ENCODE data around the gene RBX1.
A peak's percentile ranks its signal among the peaks of the same experiment; 100 is the strongest.

The RBX1 gene

GRCh38 chr22:41021613-41022454 is 70.7 kb downstream of the RBX1 start:
- Histone ChIP-seq H3K4me1 (ENCODE audit: control extremely low read depth in 1 of 4, control insufficient read depth in 4 of 4, insufficient read depth in 4 of 4, low read length in 3 of 4) (peaks cover 0 to 22% (median 17%) of the 10 kb centered on the region in 4 experiments), H3K36me3 (ENCODE audit: control insufficient read depth in 4 of 4, insufficient read depth in 4 of 4, low read length in 3 of 4) (no peaks in the 10 kb centered on the region), H3K9me3 (ENCODE audit: control extremely low read depth in 1 of 5, control insufficient read depth in 4 of 5, insufficient read depth in 2 of 5, low read depth in 1 of 5, low read length in 4 of 5) (no peaks in the 10 kb centered on the region), H3K27me3 (replicated peaks in 2 of 5; ENCODE audit: control insufficient read depth in 4 of 5, insufficient read depth in 5 of 5, low read length in 4 of 5) (no peaks in the 10 kb centered on the region), H3K27ac (ENCODE audit: insufficient read depth in 1 of 2, low read depth in 1 of 2, low read length in 2 of 2, poor library complexity in 1 of 2, severe bottlenecking in 2 of 2) (peak overlapping the region; percentile 25 to 64), H3K4me3 (ENCODE audit: control insufficient read depth in 1 of 7, extremely low read depth in 1 of 7, insufficient read depth in 4 of 7, low read depth in 2 of 7, low read length in 6 of 7) (peak overlapping the region; percentile 48 to 80 (median 61))
- CTCF ChIA-PET: no interaction called here
- POLR2A ChIA-PET: interaction anchor here (0.6 to 2.3 kb wide), 9 partner anchors 16 to 951 kb away, joined by 3 to 17 read pairs (median 3); partner anchors contain the start of genes EP300 and RBX1
- 0% methylated on average over 72 of the region's 85 CpGs for WGBS (ENCODE audit: insufficient coverage)
- DNase-seq: peak; percentile 33 to 62 (median 59)

- Histone ChIP-seq H3K9me3 (ENCODE audit: control extremely low read depth in 1 of 5, control insufficient read depth in 4 of 5, insufficient read depth in 2 of 5, low read depth in 1 of 5, low read length in 4 of 5) (no peaks in the 10 kb centered on the region), H3K36me3 (ENCODE audit: control insufficient read depth in 4 of 4, insufficient read depth in 4 of 4, low read length in 3 of 4) (no peaks in the 10 kb centered on the region), H3K4me3 (ENCODE audit: control insufficient read depth in 1 of 7, extremely low read depth in 1 of 7, insufficient read depth in 4 of 7, low read depth in 2 of 7, low read length in 6 of 7) (peak overlapping the region; percentile 48 to 80 (median 61)), H3K4me1 (ENCODE audit: control extremely low read depth in 1 of 4, control insufficient read depth in 4 of 4, insufficient read depth in 4 of 4, low read length in 3 of 4) (peaks cover 0 to 22% (median 17%) of the 10 kb centered on the region in 4 experiments), H3K27me3 (replicated peaks in 2 of 5; ENCODE audit: control insufficient read depth in 4 of 5, insufficient read depth in 5 of 5, low read length in 4 of 5) (no peaks in the 10 kb centered on the region), H3K27ac (ENCODE audit: insufficient read depth in 1 of 2, low read depth in 1 of 2, low read length in 2 of 2, poor library complexity in 1 of 2, severe bottlenecking in 2 of 2) (peak overlapping the region; percentile 25 to 64)
- WGBS (ENCODE audit: insufficient coverage): 5% methylated on average over 37 of the region's 46 CpGs
- CTCF ChIA-PET: interaction anchor here (0.6 to 1.6 kb wide), 3 partner anchors 10 to 53 kb away, joined by 3 to 4 read pairs (median 4); no protein-coding TSS in a partner anchor
- POLR2A ChIA-PET: interaction anchor here (0.5 to 2.3 kb wide), 9 partner anchors 17 to 1570 kb away, joined by 3 to 17 read pairs (median 3); partner anchors contain the start of genes EP300 and RBX1
- peak; percentile 74 to 91 (median 84) for DNase-seq
Observed at GRCh38 chr22:41022470-41023298, 71.5 kb downstream of the RBX1 start.

Measured in common myeloid progenitor, CD34-positive (primary cell).